Ishikawa (cell line): Measurements from ENCODE around the gene DNAJA4.

Source experiments
- CEBPB ChIP-seq: IDR thresholded peaks from 2 replicates; pipeline ENCODE4 v1.6.1; 2012
- CREB1 ChIP-seq: IDR thresholded peaks from 2 replicates; pipeline ENCODE4 v1.6.1; 2012; ENCODE audit warnings: low read depth
- EGR1 ChIP-seq: IDR thresholded peaks from 2 replicates; pipeline ENCODE4 v1.6.1; 2012
- EP300 ChIP-seq: IDR thresholded peaks from 2 replicates; pipeline ENCODE4 v1.6.1; 2012; ENCODE audit warnings: borderline replicate concordance
- FOXM1 ChIP-seq: IDR thresholded peaks from 2 replicates; pipeline ENCODE4 v1.6.1; 2012; ENCODE audit warnings: low read depth, borderline replicate concordance
- NFIC ChIP-seq: IDR thresholded peaks from 2 replicates; pipeline ENCODE4 v1.6.1; 2012
- RAD21 ChIP-seq: IDR thresholded peaks from 2 replicates; pipeline ENCODE4 v1.6.1; 2012; ENCODE audit warnings: low read depth
- TAF1 ChIP-seq: IDR thresholded peaks from 2 replicates; pipeline ENCODE4 v1.6.1; 2012; ENCODE audit warnings: low read depth, mild to moderate bottlenecking
- TCF12 ChIP-seq: IDR thresholded peaks from 2 replicates; pipeline ENCODE4 v1.6.1; 2012; ENCODE audit warnings: low read depth
- TEAD4 ChIP-seq: IDR thresholded peaks from 2 replicates; pipeline ENCODE4 v1.6.1; 2012
- USF1 ChIP-seq: IDR thresholded peaks from 2 replicates; pipeline ENCODE4 v1.6.1; 2012
- YY1 ChIP-seq: IDR thresholded peaks from 2 replicates; pipeline ENCODE4 v1.6.1; 2012; ENCODE audit warnings: low read depth
- ZBTB7A ChIP-seq: IDR thresholded peaks from 2 replicates; pipeline ENCODE4 v1.6.1; 2012; ENCODE audit warnings: low read depth
- TF ChIP-seq, protein P1 (sequence below): IDR thresholded peaks from 2 replicates; pipeline ENCODE4 v1.6.1; 2012
- TF ChIP-seq, protein P2 (sequence below): IDR thresholded peaks from 2 replicates; pipeline ENCODE4 v1.6.1; 2012; ENCODE audit warnings: low read depth, mild to moderate bottlenecking

DNAJA4 gene

DNA sequence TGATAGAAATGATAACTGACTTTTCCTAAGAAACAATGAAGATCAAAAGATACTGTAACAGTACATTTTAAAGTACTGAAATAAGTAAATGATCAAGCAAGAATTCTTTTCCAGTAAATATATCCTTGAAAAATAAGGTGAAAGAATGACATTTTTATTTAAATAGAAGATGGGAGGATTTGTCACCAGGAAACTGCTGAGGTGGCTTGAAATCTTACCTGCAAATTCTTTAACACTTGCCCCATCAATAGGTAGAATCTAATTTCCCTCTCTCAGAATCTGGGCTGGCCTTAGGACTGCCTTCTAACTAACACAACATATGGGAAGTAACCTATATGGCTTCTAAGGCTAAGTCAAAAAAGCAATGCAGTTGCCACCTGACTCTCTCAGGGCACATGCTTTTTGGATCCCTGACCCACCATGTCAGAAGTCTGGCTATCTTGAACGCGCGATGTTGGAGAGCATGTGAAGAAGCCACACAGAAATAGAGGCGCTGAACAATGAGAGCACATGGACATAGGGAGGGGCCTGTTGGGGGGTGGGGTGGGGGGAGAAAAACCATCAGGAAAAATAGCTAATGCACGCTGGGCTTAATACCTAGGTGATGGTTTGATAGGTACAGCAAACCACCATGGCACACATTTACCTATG lies 41.5 kb upstream of the DNAJA4 start:
- TF ChIP-seq TEAD4 (no peak), NFIC (no peak)

DNA sequence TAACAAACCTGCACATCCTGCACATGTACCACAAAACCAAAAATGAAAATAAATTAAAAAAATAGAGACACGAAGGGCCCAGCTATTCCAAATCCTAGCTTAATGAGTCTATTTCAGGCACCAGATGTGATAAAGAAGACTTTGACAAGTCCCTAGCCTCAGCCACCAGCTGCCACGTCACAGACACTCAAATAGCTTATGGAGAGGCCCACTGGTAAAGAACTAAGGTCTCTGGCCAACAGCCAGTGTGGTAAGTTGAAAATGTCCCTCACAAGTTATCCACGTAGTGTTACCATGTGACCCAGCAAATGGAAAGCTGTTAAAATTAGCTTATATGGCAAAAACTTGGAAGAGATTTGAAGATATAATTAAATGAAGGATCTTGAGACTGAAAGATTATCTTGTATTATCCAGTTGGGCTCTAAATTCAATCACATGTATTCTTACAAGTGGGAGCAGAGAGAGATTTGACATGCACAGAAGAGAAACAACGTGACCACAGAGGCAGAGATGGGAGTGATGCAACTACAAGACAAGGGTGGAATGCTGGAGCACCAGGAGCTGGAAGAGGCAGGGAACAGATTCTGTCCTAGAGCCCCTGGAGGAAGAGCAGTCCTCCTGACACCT lies 40.9 kb upstream of the DNAJA4 start:
- no peak for TF ChIP-seq NFIC
- TF ChIP-seq CEBPB, result no peak
- no peak for TF ChIP-seq YY1
- TF ChIP-seq TEAD4, result no peak
- TF ChIP-seq TCF12, result no peak
- no peak for TF ChIP-seq TAF1
- TF ChIP-seq USF1, result no peak
- TF ChIP-seq, protein P1, sequence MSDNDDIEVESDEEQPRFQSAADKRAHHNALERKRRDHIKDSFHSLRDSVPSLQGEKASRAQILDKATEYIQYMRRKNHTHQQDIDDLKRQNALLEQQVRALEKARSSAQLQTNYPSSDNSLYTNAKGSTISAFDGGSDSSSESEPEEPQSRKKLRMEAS, result no peak
- TF ChIP-seq, protein P2, sequence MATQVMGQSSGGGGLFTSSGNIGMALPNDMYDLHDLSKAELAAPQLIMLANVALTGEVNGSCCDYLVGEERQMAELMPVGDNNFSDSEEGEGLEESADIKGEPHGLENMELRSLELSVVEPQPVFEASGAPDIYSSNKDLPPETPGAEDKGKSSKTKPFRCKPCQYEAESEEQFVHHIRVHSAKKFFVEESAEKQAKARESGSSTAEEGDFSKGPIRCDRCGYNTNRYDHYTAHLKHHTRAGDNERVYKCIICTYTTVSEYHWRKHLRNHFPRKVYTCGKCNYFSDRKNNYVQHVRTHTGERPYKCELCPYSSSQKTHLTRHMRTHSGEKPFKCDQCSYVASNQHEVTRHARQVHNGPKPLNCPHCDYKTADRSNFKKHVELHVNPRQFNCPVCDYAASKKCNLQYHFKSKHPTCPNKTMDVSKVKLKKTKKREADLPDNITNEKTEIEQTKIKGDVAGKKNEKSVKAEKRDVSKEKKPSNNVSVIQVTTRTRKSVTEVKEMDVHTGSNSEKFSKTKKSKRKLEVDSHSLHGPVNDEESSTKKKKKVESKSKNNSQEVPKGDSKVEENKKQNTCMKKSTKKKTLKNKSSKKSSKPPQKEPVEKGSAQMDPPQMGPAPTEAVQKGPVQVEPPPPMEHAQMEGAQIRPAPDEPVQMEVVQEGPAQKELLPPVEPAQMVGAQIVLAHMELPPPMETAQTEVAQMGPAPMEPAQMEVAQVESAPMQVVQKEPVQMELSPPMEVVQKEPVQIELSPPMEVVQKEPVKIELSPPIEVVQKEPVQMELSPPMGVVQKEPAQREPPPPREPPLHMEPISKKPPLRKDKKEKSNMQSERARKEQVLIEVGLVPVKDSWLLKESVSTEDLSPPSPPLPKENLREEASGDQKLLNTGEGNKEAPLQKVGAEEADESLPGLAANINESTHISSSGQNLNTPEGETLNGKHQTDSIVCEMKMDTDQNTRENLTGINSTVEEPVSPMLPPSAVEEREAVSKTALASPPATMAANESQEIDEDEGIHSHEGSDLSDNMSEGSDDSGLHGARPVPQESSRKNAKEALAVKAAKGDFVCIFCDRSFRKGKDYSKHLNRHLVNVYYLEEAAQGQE, result no peak
- TF ChIP-seq EGR1, result no peak
- no peak for TF ChIP-seq FOXM1
- TF ChIP-seq ZBTB7A, result no peak
- TF ChIP-seq EP300, result no peak
- no peak for TF ChIP-seq CREB1
- no peak for TF ChIP-seq RAD21

- TF ChIP-seq, protein P1, result no peak
- no peak for TF ChIP-seq TAF1
- no peak for TF ChIP-seq CEBPB
- TF ChIP-seq EGR1, result no peak
- TF ChIP-seq RAD21, result no peak
- TF ChIP-seq USF1, result no peak
- TF ChIP-seq CREB1, result no peak
- no peak for TF ChIP-seq NFIC
- TF ChIP-seq EP300, result no peak
- no peak for TF ChIP-seq FOXM1
- TF ChIP-seq ZBTB7A, result no peak
- no peak for TF ChIP-seq TEAD4
- TF ChIP-seq, protein P2, result no peak
- no peak for TF ChIP-seq YY1
- TF ChIP-seq TCF12, result no peak
Measured at GRCh38 chr15:78224023-78224411, 40.3 kb upstream of the DNAJA4 start.

- no peak for TF ChIP-seq YY1
- no peak for TF ChIP-seq EGR1
- TF ChIP-seq ZBTB7A, result no peak
- no peak for TF ChIP-seq USF1
- no peak for TF ChIP-seq CREB1
- TF ChIP-seq, protein P1, result no peak
Measured at GRCh38 chr15:78225783-78226541, 38.4 kb upstream of the DNAJA4 start.

- TF ChIP-seq TEAD4 (no peak), YY1 (no peak), NFIC (no peak), FOXM1 (no peak), ZBTB7A (no peak), RAD21 (no peak), CEBPB (no peak), TAF1 (no peak), EGR1 (no peak), EP300 (no peak)
Measured at GRCh38 chr15:78228356-78228996, 35.9 kb upstream of the DNAJA4 start.
